ENCODE results near the gene TMEM163.
"Not testable (repeated sequence)": the region's sequence is repeated elsewhere in the genome, so short reads cannot be mapped to it uniquely, and the experiment has no call there.

Gene TMEM163

GRCh38 chr2:134718817-134719814, at the start of gene TMEM163:
Gene TMEM163 (minus strand): TSS chr2:134719000.
- DNase-seq (ENCODE audit: low read depth in 2 of 2): no peak

GRCh38 chr2:134766583-134766982, 47.8 kb upstream of the TMEM163 start:
- DNase-seq (ENCODE audit: low read depth in 2 of 2): no peak

GRCh38 chr2:134765987-134766386, 47.2 kb upstream of the TMEM163 start:
- DNase-seq (ENCODE audit: low read depth in 2 of 2): no peak

- DNase-seq (ENCODE audit: low read depth in 2 of 2): no peak
Observed at GRCh38 chr2:134764164-134764563, 45.4 kb upstream of the TMEM163 start.

GRCh38 chr2:134763164-134763710, 44.4 kb upstream of the TMEM163 start:
- no peak for DNase-seq (ENCODE audit: low read depth in 2 of 2)

GRCh38 chr2:134762508-134762907, 43.7 kb upstream of the TMEM163 start:
- DNase-seq (ENCODE audit: low read depth in 2 of 2): no peak

- DNase-seq (ENCODE audit: low read depth in 2 of 2): no peak
Observed at GRCh38 chr2:134760385-134760784, 41.6 kb upstream of the TMEM163 start.

GRCh38 chr2:134758633-134759032, 39.8 kb upstream of the TMEM163 start:
- no peak for DNase-seq (ENCODE audit: low read depth in 2 of 2)

GRCh38 chr2:134751981-134752380, 33.2 kb upstream of the TMEM163 start:
- DNase-seq (ENCODE audit: low read depth in 2 of 2): not testable (repeated sequence)

GRCh38 chr2:134745546-134745945, 26.7 kb upstream of the TMEM163 start:
- no peak for DNase-seq (ENCODE audit: low read depth in 2 of 2)

GRCh38 chr2:134745023-134745422, 26.2 kb upstream of the TMEM163 start:
- DNase-seq (ENCODE audit: low read depth in 2 of 2): no peak

- no peak for DNase-seq (ENCODE audit: low read depth in 2 of 2)
Observed at GRCh38 chr2:134739879-134740301, 21.1 kb upstream of the TMEM163 start.

- DNase-seq (ENCODE audit: low read depth in 2 of 2): no peak
Observed at GRCh38 chr2:134739236-134739878, 20.6 kb upstream of the TMEM163 start.

GRCh38 chr2:134738141-134738870, 19.5 kb upstream of the TMEM163 start:
- DNase-seq (ENCODE audit: low read depth in 2 of 2): no peak

GRCh38 chr2:134737671-134738070, 18.9 kb upstream of the TMEM163 start:
- DNase-seq (ENCODE audit: low read depth in 2 of 2): no peak

- no peak for DNase-seq (ENCODE audit: low read depth in 2 of 2)
Observed at GRCh38 chr2:134736167-134736880, 17.5 kb upstream of the TMEM163 start.

- no peak for DNase-seq (ENCODE audit: low read depth in 2 of 2)
Observed at GRCh38 chr2:134728163-134728562, 9.4 kb upstream of the TMEM163 start.

GRCh38 chr2:134727385-134727784, 8.6 kb upstream of the TMEM163 start:
- no peak for DNase-seq (ENCODE audit: low read depth in 2 of 2)

GRCh38 chr2:134726645-134727044, 7.8 kb upstream of the TMEM163 start:
- DNase-seq (ENCODE audit: low read depth in 2 of 2): no peak

GRCh38 chr2:134725876-134726275, 7.1 kb upstream of the TMEM163 start:
- DNase-seq (ENCODE audit: low read depth in 2 of 2): no peak

GRCh38 chr2:134724341-134724740, 5.5 kb upstream of the TMEM163 start:
- DNase-seq (ENCODE audit: low read depth in 2 of 2): no peak
